ENCODE data around the gene GABBR1. TPM values are rescaled to one million over a fixed set of nuclear protein-coding genes. Genes with fewer than 3 reads are reported as not detected.

GABBR1 gene
- total and polyA plus RNA-seq, 2 of the 13 experiments (the other 11 are each of a cell fraction or from before 2014, with no cell fraction given): 0.07 to 0.37 TPM

DNA sequence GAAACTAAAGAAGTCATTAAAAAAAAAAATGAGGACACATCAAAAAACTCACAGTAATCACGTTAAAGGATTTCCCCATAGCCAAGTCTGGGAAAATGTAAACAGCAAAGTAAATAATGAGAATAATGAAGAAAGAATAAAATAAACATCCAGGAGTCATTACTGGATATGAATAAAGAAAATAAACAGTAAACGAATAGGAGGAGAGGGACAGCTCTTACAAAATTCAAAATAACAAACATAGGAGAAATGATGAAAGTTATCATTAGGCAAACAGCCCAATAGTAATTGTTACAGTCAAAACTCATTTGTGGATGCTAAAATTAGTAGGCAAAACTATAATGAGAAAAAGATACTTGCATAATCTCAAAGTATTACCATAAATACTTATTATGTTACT is 65.4 kb downstream of the GABBR1 start:
- H3K27me3 ChIP-seq (ENCODE audit: control insufficient read depth in 1 of 2, insufficient read depth in 2 of 2, low read length in 2 of 2): no peaks in the 10 kb centered on the region
- TF ChIP-seq ZNF274 (CRISPR knock-in tag; IDR thresholded peaks at IDR 0.05) (no peak), ARID5B (CRISPR knock-in tag; IDR thresholded peaks at IDR 0.05) (no peak), PHF21A (CRISPR knock-in tag; IDR thresholded peaks at IDR 0.05) (no peak), ZFP91 (CRISPR knock-in tag; IDR thresholded peaks at IDR 0.05; ENCODE audit: borderline replicate concordance) (no peak), NONO (IDR thresholded peaks at IDR 0.05) (no peak), NONO (CRISPR knock-in tag; conservative IDR thresholded peaks at IDR 0.05) (no peak), NFKB2 (CRISPR knock-in tag; IDR thresholded peaks at IDR 0.05; ENCODE audit: borderline replicate concordance) (no peak), CHD4 (IDR thresholded peaks at IDR 0.05; ENCODE audit: borderline replicate concordance, low read length) (no peak), ETV5 (CRISPR knock-in tag; IDR thresholded peaks at IDR 0.05; ENCODE audit: borderline replicate concordance) (no peak), PRDM15 (CRISPR knock-in tag; IDR thresholded peaks at IDR 0.05) (no peak), DBP (CRISPR knock-in tag; IDR thresholded peaks at IDR 0.05; ENCODE audit: not compliant biosample characterization) (no peak), ZNF513 (CRISPR knock-in tag; conservative IDR thresholded peaks at IDR 0.05) (no peak), FOXM1 (CRISPR knock-in tag; IDR thresholded peaks at IDR 0.05) (no peak)

More for the DNA sequence above, 65.4 kb downstream of the GABBR1 start:
- Histone ChIP-seq H3K4me1 (ENCODE audit: insufficient read depth, low read length) (no peaks in the 10 kb centered on the region), H3K36me3 (replicated peaks in 1 of 2; ENCODE audit: control insufficient read depth in 1 of 2, insufficient read depth in 2 of 2, low read length in 2 of 2) (no peaks in the 10 kb centered on the region), H3K79me2 (ENCODE audit: insufficient read depth, low read length) (no peaks in the 10 kb centered on the region), H3K27ac (ENCODE audit: extremely low read length, insufficient read depth, low read length) (no peak overlapping the region), H3K4me2 (ENCODE audit: low read depth, low read length) (no peak overlapping the region), H3K9me3 (ENCODE audit: low read length) (no peaks in the 10 kb centered on the region), H2AFZ (ENCODE audit: low read length) (no peak overlapping the region), H3K9ac (ENCODE audit: insufficient read depth, low read depth, low read length) (no peak overlapping the region), H4K20me1 (ENCODE audit: insufficient read depth, low read length) (no peaks in the 10 kb centered on the region), H3K4me3 (replicated peaks in 1 of 3; ENCODE audit: insufficient read depth in 1 of 3, low read depth in 2 of 3, low read length in 3 of 3) (no peak overlapping the region)
- no TSS peak for BruUV-seq (replicated peaks)
- ChIA-PET CTCF (ENCODE audit: low intra/inter-chr PET ratio, low total read pairs) (no interaction called here), POLR2A (no interaction called here)
- intact Hi-C loops (cut with micrococcal nuclease; ENCODE audit: unreplicated experiment): no loop called here
- in situ Hi-C loops (cut with HindIII; ENCODE audit: extremely low pct_ligation_motif_present, low pct_unique_long_range_greater_than_20kb): no loop called here
- FAIRE-seq (no peak), ATAC-seq (no peak), DNase-seq (ENCODE audit: low spot score) (no peak)
- 0% methylated on average over 2 of the region's 2 CpGs for WGBS (ENCODE audit: low lambda C conversion rate)
